Upper lobe of right lung (tissue), 1 donor: ENCODE data around the gene FUT8. TPM values are rescaled to one million over a fixed set of nuclear protein-coding genes. Genes with fewer than 3 reads are reported as not detected.

Experiments used
- ATAC-seq: fragments of 200-7000 bp; cut with Tn5 transposase; one replicate; pipeline ENCODE4 v1.9.1; 2020; ENCODE audit warnings: mild to moderate bottlenecking, moderate library complexity
- DNase-seq: peaks from one replicate; pipeline ENCODE4 v3.0.0-alpha.2; 2020
- H3K27ac ChIP-seq: fragments of 200-600 bp; one replicate; pipeline ENCODE4 v1.8.0; 2022
- H3K27me3 ChIP-seq: fragments of 200-600 bp; one replicate; pipeline ENCODE4 v1.8.0; 2022; ENCODE audit warnings: mild to moderate bottlenecking
- H3K36me3 ChIP-seq: fragments of 200-600 bp; one replicate; pipeline ENCODE4 v1.8.0; 2022
- H3K4me1 ChIP-seq: fragments of 200-600 bp; one replicate; pipeline ENCODE4 v1.8.0; 2022
- H3K4me3 ChIP-seq: fragments of 200-600 bp; one replicate; pipeline ENCODE4 v1.8.0; 2022; ENCODE audit warnings: mild to moderate bottlenecking
- H3K9me3 ChIP-seq: fragments of 200-600 bp; one replicate; pipeline ENCODE4 v1.8.0; 2022
- CTCF ChIP-seq: fragments of 200-600 bp; IDR thresholded peaks from one replicate; pipeline ENCODE4 v1.8.0; 2022; ENCODE audit warnings: antibody characterized with exemption
- intact Hi-C: fragments of 100-400 bp; cut with DNase I; formaldehyde crosslinking; loops from one replicate; pipeline ENCODE4 v1.11.0; 2022
- total RNA-seq: library from RNA; stranded (reverse); fragmentation: NEBNext Ultra II Directional; extraction: Animal tissue kit (Norgen Biotek cat#: 25700); gene quantifications from one replicate; pipeline ENCODE4 v1.2.1, GENCODE V29; 2021
- donor health status: DM: no; HTN: yes; CAD: no; lungs with severe emphysema.

The FUT8 gene
- total RNA-seq, 1 donor from 2014 or later, result 31.8 TPM

DNA sequence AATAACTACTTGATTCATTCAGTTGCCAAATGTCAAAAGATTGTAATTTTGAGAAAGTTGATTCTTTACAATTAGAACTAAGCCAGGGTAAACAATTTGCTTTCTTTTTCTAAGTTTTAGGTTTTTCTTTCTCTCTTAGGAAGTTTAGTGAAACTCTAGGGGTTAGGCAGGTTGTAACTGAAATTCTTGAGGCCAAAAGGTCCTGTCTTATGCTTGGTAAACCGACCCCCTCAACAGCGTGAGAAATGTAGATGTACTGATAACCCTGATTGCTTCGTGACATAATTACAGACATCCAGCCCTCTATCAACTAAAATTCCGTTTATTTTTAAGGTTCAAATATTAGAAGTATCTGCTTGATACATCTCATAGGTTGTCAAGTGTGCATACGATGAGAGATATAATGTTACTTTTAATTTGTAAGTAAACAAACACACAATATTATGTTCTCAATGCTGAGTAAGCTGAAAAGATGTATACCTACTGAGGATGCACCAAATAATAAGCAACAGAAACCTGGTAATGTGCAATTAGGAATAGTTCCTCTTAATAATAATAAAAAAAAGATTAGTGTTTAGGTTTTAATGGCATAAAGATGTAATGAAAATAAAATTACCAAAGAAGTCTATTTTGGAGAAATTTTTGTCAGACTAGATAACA is 7.2 kb downstream of the FUT8 start:
- no peak for ATAC-seq
- TF ChIP-seq CTCF, result no peak
- Histone ChIP-seq H3K4me3 (no peak overlapping the region), H3K36me3 (no peaks in the 10 kb centered on the region), H3K27ac (no peak overlapping the region), H3K9me3 (no peaks in the 10 kb centered on the region), H3K27me3 (no peaks in the 10 kb centered on the region), H3K4me1 (peaks cover 2% of the 10 kb centered on the region)
- no peak for DNase-seq
- intact Hi-C loops, result loop anchor here (10.0 kb wide), 1 partner anchor 405 kb away; no protein-coding TSS in a partner anchor

- no peak for TF ChIP-seq CTCF
- no peaks in the 10 kb centered on the region for H3K36me3 ChIP-seq
- H3K4me1 ChIP-seq, result no peaks in the 10 kb centered on the region
- H3K27ac ChIP-seq, result no peak overlapping the region
- no peaks in the 10 kb centered on the region for H3K27me3 ChIP-seq
- intact Hi-C loops, result no loop called here
- no peaks in the 10 kb centered on the region for H3K9me3 ChIP-seq
- no peak overlapping the region for H3K4me3 ChIP-seq
- DNase-seq (no peak), ATAC-seq (no peak)
Observed at GRCh38 chr14:65421201-65421981, 8.9 kb downstream of the FUT8 start.

GRCh38 chr14:65422088-65422834 is 9.7 kb downstream of the FUT8 start:
- H3K4me3 ChIP-seq, result no peak overlapping the region
- no peak for TF ChIP-seq CTCF
- no peaks in the 10 kb centered on the region for H3K4me1 ChIP-seq
- H3K27me3 ChIP-seq, result no peaks in the 10 kb centered on the region
- no peaks in the 10 kb centered on the region for H3K9me3 ChIP-seq
- intact Hi-C loops, result no loop called here
- DNase-seq (no peak), ATAC-seq (no peak)
- no peak overlapping the region for H3K27ac ChIP-seq
- no peaks in the 10 kb centered on the region for H3K36me3 ChIP-seq

DNA sequence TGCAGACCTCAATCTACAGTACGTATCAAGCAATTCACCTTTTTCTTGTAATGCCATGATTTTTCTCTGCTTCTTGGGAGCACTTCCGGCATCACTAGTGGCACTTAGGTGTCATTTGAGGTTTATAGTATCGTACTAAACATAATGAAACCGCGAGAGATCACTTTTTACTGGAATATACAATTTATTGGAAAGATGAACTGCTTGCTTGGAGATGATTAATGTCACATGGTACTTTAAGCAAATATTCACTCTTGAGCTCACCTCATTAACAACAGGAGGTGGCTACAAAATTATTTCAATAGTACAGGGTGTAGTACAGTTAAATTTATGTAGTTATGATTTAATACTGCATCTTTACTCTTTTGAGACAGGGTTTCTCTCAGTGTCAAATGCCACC is 11.5 kb downstream of the FUT8 start:
- Histone ChIP-seq H3K27me3 (no peaks in the 10 kb centered on the region), H3K4me1 (no peaks in the 10 kb centered on the region), H3K4me3 (no peak overlapping the region), H3K27ac (no peak overlapping the region), H3K9me3 (no peaks in the 10 kb centered on the region), H3K36me3 (no peaks in the 10 kb centered on the region)
- TF ChIP-seq CTCF, result no peak
- ATAC-seq (no peak), DNase-seq (no peak)
- intact Hi-C loops, result no loop called here

GRCh38 chr14:65424531-65424930 is 12.0 kb downstream of the FUT8 start:
- Histone ChIP-seq H3K27me3 (no peaks in the 10 kb centered on the region), H3K4me3 (no peak overlapping the region), H3K36me3 (no peaks in the 10 kb centered on the region), H3K4me1 (no peaks in the 10 kb centered on the region), H3K9me3 (no peaks in the 10 kb centered on the region), H3K27ac (no peak overlapping the region)
- TF ChIP-seq CTCF, result no peak
- DNase-seq, result no peak
- intact Hi-C loops, result no loop called here
- ATAC-seq, result no peak
